ENCODE measurements around the gene LRRC14B.
"Not testable (repeated sequence)": the region's sequence is repeated elsewhere in the genome, so short reads cannot be mapped to it uniquely, and the experiment has no call there.

The LRRC14B gene

DNA sequence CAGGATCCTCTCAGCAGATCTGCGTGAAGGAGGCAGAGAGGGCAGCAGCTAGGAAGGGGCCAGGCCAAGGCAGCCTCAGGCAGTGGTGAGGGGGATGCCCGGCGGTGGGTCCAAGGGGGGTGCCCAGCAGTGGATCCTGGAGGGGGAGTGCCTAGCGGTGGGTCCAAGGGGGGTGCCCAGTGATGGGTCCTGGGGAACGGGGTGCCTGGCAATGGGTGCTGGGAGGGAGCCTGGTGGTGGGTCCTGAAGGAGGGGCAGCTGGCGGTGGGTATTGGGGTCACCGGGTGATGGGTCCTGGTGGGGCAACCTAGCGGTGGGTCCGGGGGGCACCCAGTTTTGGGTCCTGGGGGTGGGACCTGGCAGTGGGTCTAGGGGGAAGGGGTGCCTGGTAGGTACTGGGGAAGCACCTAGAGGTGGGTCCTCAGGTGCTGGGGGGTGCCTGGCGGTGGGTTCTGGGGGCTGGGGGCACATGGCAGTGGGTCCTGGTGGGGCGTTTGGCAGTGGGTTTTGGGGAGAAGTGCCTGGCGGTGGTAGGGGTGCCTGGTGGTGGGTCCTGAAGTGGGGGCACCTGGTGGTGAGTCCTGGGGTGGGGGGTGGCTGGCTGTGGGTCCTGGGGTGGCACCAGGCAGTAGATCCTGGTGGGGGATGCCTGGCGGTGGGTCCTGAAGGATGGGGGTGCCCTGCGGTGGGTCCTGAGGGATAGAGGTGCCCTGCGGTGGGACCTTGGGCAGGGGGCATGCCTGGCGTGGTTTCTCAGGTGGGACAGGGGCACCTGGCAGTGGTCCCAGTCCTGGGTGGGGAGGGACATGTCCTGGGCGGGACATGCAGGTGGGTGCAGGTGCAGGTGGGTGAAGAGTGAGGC, 1.9 kb downstream of the LRRC14B start:
- DNase-seq: no peak

DNA sequence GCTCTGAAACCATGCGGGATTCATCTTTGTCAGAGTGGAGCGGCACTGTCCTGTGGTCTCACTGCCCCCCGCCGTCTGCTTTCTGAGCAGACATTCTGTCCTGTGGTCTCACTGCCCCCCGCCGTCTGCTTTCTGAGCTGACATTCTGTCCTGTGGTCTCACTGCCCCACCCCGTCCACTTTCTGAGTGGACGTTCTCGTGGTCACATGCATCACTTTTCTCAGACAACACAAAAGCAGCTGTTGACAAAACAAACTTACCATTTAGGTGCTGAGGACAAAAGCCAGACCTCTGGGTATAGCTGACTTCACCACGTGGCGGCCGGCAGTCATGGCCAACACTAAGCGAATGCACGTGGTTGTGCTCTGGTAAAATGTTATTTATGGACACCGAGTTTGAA, 2.8 kb downstream of the LRRC14B start:
- no peak for DNase-seq

DNA sequence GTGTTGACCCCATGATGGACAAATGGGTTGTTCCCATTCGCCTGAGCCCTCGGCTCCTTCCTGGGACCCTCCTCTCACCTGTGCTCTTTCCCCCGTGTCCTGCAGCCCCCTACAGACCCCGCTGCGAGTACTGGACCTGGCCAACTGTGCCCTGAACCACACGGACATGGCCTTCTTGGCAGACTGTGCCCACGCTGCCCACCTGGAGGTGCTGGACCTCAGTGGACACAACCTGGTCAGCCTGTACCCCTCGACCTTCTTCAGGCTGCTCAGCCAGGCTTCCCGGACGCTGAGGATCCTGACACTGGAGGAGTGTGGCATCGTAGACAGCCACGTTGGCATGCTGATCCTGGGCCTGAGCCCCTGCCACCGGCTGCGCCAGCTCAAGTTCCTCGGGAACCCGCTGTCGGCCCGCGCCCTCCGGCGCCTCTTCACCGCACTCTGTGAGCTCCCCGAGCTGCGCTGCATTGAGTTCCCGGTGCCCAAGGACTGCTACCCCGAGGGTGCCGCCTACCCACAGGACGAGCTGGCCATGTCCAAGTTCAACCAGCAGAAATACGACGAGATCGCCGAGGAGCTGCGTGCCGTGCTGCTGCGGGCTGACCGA, 3.4 kb downstream of the LRRC14B start:
- no peak for DNase-seq

DNA sequence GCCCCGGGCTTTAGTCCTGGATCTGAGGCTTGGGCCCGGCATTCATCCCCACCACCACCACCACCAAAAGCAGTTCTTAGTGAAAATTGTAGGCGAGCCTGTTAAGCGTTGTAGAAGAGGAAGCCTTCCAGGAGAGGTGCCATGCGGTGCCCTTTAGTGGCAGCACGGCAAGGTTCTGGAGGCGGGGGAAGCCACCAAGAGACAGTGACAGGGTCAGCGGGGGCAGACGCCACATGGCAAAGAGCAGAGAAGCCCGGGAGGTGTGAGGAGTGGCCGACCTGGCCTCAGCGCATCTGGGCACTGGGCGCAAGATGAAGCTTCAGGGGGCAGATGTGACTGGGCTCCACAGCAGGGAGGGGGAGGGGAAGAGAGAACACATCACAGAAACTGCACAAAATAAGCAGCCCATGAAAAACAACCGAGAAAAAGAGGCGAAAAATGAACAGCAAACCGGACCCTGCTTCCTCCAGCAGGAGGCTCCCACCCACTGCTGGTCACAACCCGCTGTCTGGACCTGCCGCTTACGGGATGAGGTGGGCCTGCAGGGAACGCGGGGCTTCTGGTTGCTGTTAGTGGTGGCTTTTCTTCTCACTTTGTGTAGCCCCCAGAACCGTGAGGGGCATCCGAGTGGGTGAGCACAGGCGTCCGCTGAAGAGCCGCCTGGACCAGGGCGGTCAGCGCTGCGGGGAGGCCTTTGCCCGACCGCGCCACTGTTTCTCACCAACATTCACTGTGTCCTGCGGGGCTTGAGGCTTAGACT, 4.3 kb downstream of the LRRC14B start:
- DNase-seq: no peak

DNA sequence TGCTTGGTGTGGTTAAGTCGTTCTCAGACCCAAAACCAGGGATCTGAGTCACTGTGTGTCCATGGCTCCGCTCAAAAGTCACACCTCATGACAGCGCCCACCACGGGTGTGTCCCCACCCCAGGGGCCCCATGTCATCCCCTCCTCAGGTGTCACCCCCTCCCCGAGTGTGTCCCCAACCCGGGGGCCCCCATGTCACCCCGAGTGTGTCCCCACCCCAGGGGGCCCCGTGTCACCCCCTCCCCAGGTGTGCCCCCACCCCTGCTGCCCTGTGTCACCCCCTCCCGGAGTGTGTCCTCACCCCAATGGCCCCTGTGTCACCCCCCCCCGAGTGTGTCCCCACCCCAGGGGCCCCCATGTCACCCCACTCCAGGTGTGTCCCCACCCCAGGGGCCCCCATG, 5.1 kb downstream of the LRRC14B start:
- no peak for DNase-seq

DNA sequence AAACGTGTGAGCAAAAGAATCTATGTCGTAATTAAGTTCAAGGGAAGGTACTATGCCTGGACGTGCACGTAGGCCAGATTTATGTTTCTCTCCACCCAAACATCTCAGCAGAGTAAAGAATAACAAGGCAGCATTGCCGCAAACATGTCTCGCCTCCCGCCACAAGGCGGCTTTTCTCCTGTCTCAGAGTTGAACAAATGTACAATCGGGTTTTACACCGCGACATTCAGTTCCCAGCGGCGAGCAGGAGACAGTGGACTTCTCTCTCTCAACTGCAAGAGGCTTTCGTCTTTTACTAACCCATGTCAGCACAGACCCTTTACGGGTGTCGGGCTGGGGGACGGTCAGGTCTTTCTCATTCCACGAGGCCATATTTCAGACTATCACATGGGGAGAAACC, 5.7 kb downstream of the LRRC14B start:
- not testable (repeated sequence) for DNase-seq

DNA sequence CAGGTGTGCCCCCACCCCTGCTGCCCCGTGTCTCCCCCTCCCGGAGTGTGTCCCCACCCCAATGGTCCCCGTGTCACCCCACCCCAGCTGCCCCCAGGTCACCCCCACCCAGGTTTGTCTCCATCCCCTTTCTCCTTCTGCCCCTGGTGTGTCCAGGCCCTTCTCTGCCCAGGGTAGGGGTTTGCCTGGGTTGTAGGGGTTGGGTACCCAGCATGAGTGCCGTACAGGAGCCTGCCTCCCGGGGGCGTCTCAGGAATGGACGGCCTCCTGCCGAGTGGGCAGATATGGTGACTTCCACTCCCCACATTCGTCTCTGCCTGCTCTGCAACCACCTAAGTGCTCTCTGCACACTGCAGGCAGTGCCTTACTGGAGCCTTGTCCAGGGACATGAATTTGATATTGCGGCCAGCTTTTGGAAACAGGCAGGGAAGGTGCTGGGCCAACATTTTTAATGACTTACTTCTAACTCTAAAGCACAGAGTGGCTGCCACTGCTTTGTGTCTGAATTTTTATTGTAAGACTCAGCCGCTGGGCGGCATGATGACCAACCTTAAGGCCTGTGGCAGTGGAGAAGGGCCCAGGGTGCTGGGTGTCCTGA, 6.7 kb downstream of the LRRC14B start:
- DNase-seq: no peak

DNA sequence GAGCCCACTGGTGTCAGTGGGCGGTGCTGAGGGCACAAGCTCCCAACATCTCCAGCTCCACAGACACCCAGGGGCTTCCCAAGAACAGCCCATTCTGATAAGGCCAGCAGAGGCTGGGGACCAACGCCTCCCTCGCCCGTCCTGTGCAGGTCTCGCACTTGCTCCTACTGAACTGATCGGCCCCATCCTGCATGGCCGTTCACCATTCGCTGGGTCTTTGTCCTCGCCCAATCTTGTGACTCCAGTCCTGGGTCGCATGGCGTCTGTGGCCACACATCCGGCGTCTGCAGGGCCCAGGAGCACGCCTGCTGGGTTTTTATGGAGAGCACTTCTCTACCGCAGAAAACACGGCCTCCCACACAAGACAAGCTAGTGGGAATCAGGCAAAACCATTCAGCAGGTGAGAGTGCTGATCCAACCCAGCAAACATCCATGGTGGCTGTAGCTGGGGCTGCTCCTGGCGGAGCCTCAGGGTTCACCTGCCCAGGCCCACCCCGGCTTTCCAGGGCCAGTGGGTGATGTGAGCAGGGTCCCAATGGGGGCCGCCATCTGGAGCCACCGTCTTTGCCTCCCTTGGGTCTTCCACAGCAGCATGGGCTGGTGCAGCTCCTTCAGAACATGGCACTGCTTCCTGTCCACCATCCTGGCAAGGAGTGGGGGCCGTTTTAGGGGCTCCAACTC, 7.4 kb downstream of the LRRC14B start:
- no peak for DNase-seq

DNA sequence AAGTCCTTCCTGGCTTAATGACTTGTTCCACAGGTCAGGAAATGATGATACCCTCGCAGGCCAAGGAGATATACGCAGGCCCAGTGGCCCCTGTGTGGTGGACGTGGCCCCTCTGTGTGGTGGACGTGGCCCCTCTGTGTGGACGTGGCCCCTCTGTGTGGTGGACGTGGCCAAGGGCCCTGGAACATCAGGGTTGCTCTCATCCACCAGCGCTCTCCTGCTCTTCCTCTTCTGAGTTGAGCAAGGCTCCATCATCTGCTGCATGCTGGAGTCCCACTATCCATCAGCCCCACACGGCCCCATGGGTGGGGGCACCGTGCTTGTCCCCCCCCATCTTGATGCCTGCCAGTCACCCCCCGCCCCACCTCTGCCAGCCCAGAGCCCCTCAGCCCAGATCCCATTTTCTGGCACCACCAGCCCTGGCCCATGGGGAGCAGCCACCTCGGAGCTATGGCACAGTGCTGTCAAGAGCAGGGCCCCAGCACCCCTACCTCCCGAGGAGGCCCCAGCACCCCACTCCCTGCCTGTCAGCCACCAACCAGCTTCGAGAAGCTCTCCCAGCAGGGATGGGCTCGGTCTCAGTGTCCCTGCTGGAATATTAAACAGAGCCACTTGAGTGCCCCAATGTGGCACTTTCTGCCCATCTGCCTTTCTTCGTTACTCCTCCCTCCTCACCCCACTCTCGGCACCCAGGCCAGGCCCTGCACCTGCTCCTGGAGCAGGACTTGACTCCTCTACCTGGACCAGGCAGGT, 8.1 kb downstream of the LRRC14B start:
- DNase-seq: no peak

DNA sequence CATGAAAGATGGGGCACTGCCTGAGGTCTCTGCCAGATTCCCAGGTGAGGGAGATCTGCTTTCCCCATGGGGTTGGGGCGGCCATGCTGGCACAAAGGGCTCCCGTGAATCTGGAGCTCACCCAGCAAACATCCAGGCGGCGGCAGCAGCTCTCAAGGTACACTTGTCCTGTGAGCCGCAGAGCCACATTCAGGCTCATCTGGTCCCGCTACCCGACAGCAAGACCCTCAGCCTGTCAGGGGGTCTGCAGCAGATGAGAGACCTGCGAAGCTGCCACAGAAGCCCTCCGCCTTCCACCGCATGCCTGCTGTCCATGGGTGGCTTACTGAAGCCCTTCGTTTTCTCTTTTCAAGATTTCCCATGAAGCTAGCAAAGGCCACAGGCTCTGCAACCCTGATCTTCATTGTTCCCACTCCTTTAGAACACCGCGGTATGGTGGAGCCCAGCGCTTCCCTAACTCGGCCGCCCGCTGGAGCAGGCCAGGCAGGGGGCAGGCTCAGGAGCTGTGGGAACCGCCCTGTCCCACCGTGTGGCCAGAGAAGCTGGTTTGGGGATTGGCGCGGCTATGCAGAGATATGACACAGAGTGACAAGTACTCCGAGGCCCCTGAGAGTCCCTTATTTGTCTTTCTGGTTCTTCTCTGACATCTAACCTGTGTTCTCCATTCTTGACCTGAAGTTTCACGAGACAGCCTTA, 8.8 kb downstream of the LRRC14B start:
- peak; percentile 20 for DNase-seq

DNA sequence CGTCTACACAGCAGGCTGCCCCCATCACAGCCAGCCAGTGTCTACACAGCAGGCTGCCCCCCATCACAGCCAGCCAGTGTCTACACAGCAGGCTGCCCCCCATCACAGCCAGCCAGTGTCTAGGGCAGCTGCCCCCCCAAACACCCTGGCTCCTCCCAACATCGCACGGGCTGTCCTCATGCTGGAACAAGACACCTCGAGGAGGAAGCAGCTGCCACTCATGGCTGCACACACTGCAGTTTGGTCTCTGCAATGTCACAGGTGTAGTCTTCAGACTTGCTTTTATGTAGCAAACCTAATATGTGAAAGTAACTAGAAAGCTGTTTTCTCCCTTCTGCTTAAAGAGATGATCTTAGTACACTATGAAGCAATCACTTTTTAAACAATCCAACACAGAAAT, 9.7 kb downstream of the LRRC14B start:
- DNase-seq: no peak

DNA sequence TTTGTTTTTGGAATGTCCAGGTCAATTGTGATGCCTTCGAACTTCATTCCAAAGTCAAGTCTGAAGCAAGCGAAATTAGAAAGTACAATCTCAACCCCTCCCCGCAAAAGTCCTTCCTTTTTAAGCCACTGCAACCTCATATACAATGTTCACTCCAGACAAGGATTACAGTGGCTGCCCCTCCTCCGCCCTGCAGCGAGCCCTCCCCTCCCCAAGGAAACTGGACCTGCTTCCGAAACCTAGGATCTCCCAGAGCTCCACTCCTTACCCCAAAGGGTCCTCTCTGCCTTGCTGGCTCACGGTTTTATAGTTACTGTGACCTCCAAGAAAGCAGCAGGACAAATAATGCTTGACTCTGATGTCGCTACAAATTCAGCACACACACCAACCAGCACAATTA, 10.4 kb downstream of the LRRC14B start:
- no peak for DNase-seq

DNA sequence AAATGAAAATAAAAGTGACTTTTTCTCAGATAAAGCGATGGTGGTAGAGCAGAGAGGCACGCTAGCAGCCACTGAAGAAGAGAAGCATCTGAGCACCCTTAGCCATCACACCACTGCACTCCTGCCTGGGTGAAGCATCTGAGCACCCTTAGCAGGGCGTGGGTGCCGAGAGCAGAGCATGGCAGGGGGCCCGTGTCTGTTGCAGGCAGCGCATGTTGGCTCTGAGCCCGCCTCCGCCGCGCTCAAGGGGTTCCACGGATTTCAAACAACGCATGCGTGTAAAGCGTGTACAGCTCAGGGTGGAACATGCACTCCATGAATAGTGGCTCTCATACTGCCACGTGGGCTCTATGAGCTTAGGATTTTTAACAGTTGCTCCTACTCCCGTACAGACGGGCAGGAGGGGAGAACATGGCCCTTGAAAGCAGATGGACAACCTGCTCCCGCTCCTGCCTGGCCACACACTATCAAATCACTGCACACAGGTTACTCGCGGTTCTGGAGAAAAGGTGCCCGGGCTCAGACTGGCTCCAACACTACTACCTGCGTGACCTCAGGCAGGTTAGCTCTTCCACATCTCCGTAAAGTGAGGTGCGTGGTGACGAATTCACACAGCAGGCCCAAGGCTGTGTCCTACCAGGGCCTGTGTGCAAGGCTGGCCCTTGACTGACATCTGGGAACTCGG, 12.1 kb downstream of the LRRC14B start:
- no peak for DNase-seq

DNA sequence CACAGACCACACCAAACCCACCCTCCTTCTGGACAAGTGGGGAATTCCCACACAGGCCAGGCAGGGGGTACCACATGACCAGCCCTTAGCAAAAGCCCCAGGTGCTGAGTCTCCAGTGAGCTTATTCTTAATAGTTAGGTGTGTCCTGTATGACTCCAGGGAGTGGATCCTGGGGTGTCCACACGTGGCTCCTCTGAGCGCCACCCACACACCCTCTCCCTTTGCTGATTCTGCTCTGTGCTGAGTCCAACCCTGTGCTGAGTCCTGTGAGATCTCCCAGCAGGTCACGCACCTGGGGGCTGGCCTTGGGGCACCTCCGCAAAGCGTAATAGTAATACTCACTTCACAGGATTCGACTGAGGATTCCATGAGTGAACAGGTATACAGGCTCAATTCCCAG, 12.7 kb downstream of the LRRC14B start:
- no peak for DNase-seq

DNA sequence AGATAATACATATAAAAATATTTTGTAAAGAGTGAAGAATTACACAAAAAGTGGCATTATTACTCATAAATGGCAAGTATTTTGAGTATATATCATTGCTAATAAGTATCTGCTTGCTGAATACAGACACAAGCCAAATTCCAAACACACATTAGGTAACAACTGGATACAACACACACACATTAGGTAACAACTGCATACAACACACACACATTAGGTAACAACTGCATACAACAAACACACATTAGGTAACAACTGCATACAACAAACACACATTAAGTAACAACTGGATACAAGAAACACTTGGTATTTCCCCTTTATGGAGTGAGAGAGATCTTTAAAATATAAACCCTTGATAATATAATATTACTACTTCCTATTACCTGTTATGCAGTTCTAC, 13.2 kb downstream of the LRRC14B start:
- no peak for DNase-seq

DNA sequence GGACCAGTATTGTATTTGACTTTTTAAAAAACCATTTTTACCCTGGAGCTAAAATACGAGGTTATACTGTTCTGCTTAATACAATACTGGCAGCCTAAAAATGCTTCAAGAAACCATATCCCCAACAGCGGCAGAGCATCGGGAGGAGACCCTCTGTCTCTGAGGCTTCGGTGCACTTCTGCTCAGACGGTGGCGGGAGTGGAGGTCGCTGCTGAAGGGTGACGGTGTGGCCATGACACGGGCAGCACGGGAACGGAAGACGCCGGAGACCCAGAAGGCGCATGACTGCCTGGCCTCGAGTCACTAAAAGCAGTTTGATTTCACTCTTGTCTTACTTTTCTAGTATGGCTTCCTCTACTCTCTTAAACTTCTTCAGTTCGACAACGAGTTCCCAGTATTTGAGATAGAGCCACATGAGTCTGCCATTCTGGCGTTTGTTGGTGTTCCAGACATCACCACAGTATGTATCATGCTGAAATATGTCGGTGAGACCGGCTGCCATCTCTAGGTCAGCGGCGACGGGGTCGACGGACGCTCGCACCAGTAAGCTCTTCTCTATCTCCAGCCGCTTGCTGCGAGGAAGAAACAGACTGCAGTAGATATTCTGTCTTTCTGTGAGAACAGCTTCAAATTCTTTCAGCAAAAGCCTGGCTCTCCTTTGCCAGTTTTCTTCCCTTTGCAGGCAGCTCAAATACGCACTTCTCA, 13.8 kb downstream of the LRRC14B start:
- no peak for DNase-seq

DNA sequence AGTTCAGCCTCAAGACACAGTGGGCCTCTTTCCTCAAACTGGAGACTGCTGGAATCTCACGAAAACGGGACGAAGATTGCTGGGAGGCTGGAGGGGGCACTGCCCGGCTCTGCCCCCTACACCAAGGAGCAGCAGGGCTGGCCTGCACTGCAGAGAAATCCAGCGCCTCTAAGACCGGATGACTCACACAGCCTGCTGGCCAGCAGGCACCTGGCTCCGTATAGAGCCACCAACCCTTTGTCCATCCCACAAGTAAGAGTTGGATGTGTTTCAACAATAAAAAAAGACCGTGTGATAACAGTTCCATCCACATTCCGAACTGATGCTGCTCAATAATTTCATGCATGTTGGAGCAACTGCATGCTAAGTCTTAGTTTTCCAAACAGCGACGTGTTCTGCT, 15.1 kb downstream of the LRRC14B start:
- DNase-seq: no peak

DNA sequence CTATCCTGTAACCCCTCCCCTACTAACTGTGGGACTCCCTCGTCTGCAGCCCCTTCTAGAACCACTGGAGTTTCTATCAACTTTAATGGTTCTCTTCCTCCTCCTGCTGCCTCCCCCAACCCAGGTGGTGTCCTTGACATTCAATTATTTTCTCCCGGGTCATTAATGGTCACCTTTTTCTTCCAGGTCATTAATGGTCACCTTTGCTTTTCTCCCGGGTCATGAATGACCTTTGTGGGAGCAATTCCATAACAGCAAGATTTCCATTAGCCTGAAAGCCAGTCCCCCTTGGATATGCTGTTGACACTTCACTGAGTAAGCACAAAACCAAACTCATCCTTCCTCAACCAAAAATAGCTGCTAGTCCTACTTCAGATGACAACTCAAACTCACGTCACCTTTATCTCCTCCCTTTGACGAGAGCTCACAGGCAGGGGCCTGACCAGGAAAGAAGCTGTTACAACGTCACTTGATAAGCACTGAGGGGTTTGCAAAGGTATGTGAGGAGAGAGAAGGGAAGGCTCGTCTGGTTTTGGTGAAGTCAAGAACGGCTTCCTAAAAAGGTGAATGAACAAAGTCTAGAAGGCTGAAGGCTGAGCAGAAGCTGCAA, 15.7 kb downstream of the LRRC14B start:
- no peak for DNase-seq

DNA sequence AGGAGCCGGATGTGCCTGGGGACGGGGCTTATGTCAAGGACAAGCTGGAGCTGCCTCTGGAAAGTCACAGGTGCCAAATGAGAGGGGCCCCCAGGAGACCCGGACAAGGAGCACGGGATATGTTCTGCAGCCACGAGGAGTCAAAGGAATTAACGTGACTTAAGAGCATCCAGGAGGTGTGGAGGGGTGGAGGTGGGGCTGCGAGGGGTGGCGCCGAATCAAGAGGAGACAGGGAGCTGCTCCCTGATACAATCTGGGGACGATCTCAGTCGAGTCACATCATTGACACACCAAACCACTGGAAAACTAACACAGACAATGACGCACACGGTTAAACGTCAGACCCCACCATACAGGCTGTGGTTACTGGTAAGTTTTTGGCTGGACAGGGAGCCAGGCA, 16.3 kb downstream of the LRRC14B start:
- no peak for DNase-seq

Measured in retina (tissue), 1 donor.